HG02678 (cell line): ENCODE measurements around the gene ADAM19.
A peak's percentile ranks its signal among the peaks of the same experiment; 100 is the strongest.

ENCODE experiments used
- ATAC-seq: cut with Tn5 transposase; IDR thresholded peaks from one replicate; pipeline ENCODE4 v1.9.1; 2021; ENCODE audit warnings: mild to moderate bottlenecking, moderate library complexity; ENCODE audit not compliant: unreplicated experiment

ADAM19 gene, protein sequence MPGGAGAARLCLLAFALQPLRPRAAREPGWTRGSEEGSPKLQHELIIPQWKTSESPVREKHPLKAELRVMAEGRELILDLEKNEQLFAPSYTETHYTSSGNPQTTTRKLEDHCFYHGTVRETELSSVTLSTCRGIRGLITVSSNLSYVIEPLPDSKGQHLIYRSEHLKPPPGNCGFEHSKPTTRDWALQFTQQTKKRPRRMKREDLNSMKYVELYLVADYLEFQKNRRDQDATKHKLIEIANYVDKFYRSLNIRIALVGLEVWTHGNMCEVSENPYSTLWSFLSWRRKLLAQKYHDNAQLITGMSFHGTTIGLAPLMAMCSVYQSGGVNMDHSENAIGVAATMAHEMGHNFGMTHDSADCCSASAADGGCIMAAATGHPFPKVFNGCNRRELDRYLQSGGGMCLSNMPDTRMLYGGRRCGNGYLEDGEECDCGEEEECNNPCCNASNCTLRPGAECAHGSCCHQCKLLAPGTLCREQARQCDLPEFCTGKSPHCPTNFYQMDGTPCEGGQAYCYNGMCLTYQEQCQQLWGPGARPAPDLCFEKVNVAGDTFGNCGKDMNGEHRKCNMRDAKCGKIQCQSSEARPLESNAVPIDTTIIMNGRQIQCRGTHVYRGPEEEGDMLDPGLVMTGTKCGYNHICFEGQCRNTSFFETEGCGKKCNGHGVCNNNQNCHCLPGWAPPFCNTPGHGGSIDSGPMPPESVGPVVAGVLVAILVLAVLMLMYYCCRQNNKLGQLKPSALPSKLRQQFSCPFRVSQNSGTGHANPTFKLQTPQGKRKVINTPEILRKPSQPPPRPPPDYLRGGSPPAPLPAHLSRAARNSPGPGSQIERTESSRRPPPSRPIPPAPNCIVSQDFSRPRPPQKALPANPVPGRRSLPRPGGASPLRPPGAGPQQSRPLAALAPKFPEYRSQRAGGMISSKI

DNA sequence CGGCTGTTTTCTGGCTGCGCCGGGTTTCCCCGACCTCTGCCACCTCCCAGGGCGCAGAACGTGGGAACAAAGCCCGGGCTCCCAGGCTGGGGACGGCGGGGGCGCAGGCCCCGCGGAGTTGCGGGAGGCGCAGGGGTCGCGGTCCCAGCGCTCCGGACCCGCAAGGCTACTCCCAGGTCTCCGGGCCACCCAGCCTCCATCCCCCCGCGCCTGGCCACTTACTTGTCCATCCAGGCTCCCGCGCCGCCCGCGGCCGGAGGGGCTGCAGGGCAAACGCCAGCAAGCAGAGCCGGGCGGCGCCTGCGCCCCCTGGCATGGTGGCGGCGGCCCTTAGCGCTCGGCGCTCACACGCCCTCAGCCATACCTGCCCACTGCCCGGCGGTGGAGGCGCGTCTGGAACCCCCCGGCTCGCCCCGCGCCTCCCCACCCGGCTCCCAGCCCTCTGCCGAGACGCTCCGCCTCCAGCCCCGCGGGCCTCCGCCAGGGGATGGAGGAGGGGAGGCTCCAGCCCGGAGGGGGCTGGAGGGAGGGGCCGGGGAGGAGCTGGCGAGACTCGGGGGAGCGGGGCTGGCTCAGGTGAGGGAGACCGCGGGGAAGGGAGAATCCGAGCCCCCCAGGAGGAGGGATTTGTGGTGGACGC, at the start of gene ADAM19:
TSS of gene ADAM19 (minus strand) at position 395 of the 640 bp plus-strand sequence. CDS start at position 316, 79 bp downstream.
- ATAC-seq = peak; percentile 36

DNA sequence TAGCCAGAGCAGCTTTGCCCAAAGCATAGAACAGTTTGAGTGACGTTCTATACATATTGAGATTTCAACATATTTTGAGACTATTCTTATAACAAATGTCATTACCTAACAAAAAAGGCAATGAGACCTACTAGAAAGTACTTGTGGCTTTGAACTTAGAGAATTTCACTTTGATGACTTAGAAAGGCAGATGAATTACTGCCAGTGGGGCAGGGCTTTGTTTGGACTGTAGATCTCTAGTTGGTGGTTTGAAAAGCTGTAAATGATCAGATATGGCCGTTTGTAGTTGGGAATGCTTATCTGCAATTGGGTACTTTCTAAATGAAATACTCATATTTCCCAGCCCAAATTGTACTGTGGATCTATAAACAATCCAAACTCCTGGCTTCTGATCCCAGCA, 48.6 kb upstream of the ADAM19 start:
- no peak for ATAC-seq

DNA sequence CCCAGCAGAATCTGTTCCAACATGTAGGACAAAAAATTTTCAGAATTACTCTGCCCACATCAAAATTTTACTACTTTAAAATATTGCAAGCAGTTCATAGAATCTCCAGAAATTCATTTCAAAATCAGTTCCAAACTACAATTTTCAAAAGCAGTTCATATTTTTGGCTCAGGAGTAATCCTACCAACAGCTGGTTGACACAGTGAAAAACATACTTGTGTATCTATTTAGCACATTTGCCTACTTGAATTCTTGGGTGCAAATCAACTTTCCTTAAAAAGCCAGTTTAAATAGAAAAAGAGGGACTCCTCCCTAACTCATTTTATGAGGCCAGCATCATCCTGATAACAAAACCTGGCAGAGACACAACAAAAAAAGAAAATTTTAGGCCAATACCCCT, 45.2 kb upstream of the ADAM19 start:
- no peak for ATAC-seq

DNA sequence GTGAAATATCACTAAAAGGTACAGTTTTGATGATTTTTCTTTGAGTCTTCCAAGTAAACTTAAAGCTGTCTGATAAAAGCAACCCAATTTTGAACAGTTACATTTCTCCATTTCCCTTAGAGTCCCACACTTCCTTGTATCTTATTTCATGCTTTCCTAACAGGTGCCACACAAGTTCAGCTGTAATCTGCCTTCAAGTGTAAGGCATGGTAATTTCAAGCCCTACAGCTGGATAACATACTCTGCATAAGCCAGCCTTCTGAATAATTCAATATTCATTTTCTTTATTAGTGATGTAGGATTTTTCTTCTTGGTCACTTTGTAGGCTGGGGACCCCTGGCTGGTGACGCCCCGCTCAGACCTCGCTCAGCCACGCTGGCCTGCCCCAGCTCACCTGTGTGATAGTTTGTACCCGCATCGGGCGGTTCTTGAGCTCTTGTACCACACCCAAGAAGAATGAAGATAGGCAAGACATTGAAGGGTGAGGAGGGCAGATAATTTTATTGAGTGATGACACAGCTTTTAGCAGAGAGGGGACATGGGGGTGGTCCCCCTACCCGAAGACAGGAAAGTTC, 42.7 kb upstream of the ADAM19 start:
- ATAC-seq = no peak

DNA sequence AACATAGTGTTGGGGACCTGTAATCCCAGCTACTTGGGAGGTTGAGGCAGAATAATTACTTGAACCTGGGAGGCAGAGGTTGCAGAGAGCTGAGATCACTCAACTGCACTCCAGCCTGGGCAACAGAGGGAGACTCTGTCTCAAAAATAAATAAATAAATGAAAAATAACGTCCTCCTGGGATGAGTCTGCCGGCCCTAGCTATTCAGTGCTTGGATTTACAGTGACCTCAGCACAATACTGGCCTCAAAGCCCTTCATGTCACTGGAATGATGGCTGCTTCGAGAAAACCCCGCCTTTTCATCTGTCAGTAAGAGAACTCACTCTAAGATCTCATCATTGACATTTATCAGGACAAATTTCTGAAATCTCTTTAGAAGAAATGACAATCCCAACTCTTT, 41.2 kb upstream of the ADAM19 start:
- ATAC-seq = no peak

DNA sequence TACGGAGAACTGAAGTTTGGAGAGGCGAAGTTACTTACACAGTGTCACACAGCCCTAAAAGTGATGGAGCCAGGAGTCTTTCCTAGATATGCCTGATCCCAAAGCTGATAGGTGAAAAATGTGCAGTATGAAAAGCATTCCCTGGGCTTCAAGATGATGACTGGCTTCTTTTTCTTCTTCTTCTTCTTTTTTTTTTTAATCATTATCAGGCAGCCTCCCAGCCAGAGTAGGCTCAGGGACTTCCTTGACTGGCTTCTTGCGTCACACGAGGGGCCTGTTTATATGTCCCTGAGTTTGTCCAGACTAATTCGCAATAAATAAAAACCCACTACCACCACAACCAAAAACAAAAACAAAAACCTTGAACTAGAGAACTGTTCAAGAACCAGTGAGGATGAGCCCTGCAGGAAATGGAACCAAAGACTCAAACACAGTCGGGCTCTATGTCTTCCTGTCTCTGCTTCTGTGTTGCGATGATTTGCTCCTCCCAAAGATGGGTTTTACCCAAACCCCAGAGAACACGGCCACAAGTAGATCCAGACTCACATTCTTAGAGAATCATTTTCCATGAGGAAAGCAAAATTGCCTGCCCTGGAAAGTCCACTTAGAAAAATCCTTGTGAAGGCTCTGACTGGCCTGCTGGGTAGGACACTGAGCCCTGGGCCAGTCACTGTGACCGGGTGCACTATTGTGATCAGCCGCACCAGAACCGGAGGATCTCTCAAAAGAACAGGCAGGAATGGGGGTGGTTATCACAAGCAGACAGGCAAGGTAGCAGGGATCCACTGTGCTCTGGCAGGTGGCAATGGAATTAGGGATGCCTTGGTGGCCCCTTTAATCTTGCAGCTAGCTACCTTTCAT, 38.0 kb upstream of the ADAM19 start:
- no peak for ATAC-seq

DNA sequence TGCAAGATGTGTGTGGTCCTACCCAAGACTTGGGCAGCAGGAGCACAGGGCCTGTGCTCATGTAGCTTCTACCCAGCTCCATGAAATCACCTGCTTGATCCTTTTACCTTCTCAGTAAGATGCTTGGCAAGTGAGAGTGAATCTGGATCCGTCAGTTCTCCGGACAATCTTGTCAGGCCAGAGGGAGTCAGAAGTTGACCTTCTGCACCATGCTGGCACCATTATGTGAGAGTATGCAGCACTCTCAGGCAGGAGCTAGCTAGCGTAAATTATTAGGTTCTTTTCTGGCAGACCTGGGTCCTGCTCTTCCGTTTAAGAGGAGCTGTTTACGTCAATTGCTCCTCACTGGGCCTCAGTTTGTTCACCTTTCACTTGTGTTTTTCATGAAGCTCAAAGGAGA, 37.0 kb upstream of the ADAM19 start:
- no peak for ATAC-seq

DNA sequence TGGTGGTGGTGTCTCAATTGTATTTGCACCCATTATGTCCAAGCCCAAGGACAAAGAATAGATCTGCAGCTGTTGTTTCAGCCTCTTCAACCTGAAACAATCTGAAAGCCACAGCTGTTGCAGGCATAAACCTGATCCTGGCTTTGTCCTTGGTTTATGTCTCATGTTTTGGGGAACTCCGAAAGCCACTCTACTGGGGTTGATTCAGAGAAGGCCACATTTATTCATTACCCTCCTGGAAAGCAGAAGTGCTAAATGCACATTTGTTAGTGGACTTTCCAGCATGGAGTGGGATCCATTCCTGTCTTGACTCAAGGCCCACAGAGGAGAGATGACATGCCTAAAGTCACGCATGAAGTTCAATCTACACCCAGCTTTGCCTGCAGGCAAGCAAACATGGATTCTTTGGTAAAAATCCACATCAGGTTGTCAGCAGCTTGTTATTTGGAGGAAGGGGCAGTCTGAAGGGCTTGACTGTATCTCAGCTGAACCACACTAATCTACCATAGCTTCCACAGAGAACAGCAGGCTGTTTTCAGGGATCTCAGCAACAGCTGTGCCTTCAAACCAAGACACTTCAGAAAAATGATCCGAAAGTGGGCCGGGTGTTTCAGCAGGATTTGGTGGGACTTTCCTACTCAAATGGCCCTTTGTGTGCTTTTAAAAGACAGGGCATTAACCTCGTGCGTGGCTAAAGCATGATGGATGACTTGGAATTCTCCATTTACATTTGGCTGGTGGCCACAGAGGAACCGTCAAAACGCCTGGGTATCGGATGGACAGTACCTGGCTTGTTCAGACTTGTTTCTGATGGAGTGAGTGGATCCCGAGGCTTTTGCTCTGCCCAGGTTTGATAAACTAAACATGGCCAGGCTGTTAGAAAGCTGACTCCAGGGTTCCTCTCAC, 36.2 kb upstream of the ADAM19 start:
- ATAC-seq = peak; percentile 62

DNA sequence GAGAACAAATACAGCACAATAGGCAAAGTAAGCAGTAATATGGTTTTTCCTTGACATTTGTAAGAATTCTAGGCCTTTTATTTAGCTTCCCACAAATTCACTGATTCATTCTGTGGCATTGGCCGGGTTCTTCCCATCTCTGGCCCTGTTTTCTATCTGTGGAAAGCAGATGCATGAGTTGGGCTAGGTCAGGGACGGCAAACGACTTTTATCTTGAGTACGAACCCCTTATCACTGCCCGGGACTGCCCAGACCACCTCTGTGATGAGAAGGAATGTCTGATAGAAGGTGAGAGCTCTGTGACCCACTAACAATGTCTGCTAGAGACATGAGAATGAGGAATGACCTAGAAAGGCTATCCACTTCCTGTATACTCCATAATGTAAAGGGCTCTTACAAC, 35.4 kb upstream of the ADAM19 start:
- ATAC-seq = no peak

DNA sequence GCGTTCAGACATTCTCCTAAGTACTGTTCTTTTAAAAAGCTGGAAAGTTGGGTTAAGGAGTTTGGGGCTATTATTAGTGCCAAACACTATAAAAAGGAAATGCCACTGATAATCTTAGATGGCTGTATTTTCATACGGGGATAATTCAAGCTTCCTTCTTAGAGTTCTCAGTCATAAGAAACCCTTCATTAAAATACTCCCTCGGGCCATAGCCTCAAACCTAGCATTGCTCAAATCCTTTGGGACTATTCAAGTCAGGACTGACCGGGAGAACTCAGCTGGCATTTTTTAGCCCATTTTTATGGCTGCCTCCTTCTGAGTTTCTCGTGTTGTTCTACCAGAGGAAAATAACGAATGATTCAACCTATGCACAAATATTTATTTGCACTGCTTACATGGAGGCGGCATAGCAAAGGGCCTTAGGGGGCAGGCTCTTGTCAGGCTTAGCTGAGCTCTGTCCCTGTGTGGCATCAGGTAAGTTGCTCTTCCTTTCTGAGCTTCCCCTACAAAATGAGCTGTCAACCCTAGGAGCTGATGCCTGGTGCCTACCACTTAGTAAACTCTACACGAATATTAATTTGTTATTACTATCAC, 33.5 kb upstream of the ADAM19 start:
- no peak for ATAC-seq

DNA sequence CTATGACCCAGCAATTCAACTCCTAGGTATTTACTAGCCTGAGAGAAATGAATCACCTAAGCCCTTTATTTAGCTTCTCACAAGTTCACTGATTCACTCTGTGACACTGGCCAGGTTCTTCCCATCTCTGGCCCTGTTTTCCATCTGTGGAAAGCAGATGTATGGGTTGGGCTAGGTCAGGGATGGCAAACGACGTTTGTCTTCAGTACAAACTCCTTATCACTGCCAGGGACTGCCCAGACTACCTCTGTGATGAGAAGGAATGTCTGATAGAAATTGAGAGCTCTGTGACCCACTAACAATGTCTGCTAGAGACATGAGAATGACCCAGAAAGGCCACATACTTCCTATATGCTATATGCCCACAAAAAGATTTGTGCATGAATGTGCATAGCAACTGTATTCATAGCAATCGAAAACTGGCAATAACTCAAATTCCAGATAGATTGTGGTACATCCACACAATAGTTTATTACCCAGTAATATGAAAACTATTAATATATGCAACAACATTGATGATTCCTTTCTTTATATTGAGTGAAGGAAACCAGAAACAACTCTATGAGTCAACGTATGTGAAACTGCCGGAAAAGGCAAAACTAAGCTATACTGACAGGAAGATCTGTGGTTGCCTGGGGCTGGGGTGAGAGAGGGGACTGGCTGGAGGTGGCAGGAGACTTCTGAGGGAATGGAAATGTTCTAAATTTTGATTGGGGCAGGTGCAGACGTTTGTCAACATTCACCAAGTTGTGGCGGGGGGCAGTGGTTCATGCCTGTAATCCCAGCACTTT, 32.0 kb upstream of the ADAM19 start:
- ATAC-seq = peak; percentile 47

DNA sequence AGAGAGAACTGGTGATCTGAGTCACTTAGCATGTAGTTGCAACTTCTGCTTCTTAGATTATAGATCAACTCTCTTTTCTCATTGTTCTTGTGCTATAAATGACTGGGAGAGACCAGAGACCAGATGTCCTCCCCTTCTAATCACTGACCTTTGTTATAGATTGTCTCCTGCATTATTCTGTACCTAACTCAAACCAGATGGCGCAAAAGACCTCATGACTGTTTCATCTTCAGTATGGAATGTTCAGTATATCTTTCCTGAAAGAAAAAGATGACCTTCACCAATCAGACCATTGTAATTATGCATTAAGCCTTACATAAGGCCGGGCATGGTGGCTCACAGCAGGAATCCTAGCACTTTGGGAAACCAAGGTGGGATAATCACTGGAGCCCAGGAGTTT, 30.5 kb upstream of the ADAM19 start:
- no peak for ATAC-seq

DNA sequence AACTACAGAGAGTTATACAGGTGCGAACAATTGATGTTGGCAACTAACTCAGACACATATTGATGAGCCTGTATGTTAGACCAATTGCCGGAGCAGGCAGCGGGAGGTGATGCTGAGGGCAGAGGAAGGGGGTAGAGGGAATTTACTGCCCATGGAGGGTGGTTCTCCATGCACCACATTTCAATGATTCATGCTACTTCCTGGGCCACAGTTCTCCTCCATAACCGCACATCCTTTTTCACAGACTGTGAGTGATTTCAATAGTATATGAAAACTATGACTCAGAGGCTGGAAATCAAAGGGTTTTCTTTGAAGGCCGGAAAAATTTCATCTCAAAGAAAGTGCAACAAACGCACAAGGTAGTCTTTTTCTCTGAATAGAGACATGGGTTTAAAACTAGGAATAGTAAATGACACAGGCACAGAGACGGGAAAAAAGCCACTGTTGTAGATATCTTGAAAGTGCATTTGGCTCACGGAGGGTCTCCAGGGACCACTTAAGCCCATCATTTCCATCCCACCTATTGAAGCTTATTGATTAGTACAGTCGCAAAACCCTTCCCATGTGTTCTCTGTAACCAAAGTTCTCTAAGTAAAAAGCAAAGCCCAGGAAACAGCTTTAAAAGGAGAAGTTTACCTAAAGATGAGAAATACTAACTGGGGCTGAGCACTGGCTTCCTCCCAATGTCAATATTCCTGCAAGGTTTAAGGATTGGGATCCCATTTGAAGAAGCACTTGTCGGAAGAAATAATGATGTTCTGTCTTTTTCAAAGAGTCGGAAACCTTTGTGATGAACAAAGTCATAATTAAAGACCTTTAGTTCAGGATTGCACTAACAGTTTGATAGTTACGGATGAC, 28.0 kb upstream of the ADAM19 start:
- peak; percentile 34 for ATAC-seq

DNA sequence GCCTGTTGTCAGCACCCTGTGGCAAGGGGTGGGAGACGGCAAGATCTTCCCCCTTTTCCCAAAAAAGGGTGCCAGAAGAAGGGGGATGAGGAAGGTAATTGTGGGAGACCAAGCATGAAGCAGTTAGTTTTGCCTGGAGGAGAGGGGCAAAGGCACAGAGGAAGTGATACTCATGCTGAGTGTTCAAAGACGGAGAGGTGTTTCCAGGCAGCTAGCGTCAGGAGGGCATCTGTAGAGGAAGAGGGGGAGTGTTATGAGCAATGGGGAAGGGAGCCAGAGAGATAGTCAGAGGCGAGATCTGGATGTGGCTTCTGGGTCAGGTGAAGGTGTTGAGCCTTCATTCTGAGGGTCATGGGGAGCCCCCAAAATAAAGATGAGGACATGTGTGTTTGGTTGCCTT, 26.9 kb upstream of the ADAM19 start:
- peak; percentile 58 for ATAC-seq

DNA sequence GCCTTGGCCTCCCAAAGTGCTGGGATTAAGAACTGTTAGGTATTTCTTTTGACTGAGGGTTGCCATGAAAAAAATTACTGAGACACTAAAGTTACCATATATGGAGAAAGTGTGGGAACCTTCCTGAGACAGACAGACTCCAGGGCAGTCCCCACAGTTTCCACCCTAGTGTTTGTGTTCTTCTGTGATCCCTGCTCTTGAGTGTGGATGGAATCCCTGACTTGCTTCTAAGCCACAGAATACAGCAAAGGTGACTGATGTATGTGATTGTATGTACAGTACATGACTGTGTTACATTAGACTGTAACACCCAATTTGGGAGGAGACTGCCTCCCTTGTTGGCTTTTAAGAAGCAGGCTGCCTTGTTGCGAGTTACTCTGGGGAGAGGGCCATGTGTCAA, 24.7 kb upstream of the ADAM19 start:
- no peak for ATAC-seq

DNA sequence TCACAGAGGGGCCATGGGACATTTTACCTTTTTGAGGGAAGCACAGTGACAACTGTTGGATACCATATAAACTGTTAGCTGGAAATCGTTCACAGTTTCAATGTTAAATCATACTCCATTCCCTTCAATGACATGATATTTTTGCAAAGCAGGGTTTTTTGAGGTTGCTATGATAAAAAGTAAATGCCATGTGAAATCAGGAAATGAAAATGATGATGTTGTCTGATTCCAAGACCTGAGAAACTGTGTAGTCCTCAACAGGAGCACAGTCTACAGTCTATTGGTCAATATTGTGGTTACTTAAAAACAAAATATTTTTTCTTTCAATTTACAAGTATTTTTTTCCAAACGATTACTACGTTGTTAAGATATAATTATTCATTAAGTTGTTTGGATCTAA, 24.0 kb upstream of the ADAM19 start:
- no peak for ATAC-seq

DNA sequence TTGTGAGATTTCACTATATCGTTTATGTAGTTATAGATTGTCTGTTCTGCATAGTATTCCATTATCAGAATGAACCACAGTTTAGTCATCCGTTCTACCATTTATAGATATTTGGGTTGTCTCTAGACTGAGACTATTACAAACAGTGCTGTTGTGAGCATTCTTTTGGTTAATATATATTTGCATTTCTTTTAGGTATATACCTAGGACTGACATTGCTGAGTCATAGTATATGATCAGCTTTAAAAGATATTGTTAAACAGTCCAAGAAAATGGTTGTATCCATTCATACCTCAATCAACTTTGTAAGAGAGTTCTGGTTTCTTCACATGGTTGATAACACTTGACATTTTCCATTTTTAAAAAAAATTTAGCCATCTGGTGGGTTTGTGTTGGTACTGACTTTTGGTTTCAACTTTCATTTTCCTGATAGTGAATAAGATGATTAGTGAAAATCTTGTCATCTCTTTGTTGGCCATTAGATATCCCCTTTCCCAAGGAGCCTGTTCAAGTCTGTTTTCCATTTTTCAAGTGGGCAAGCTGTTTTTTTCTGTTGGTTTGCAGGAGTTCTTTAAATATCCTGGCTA, 22.9 kb upstream of the ADAM19 start:
- ATAC-seq = peak; percentile 25
